SK-N-SH treated with all-trans-retinoic acid at 6 μM for 48 hours (cell line): Measurements from ENCODE around the gene TIMP4.

Experiments
- ARNTL ChIP-seq: fragments of 450-650 bp; formaldehyde crosslinking; IDR thresholded peaks from 2 replicates; pipeline ENCODE4 v1.5.0; 2020; ENCODE audit warnings: low read depth, mild to moderate bottlenecking, moderate library complexity, borderline replicate concordance
- BACH2 ChIP-seq: fragments of 250-450 bp; sonication (Bioruptor Pico); IDR thresholded peaks from 2 replicates; pipeline ENCODE4 v1.9.0; 2021; ENCODE audit warnings: mild to moderate bottlenecking, borderline replicate concordance
- ESRRG ChIP-seq: fragments of 250-450 bp; sonication (Bioruptor Pico); IDR thresholded peaks from 2 replicates; pipeline ENCODE4 v1.6.1; 2021; ENCODE audit warnings: mild to moderate bottlenecking
- OSR1 ChIP-seq: fragments of 250-450 bp; sonication (Bioruptor Pico); IDR thresholded peaks from 2 replicates; pipeline ENCODE4 v1.8.0; 2022; ENCODE audit warnings: moderate library complexity, mild to moderate bottlenecking, inconsistent platforms
- PATZ1 ChIP-seq: fragments of 250-450 bp; sonication (Bioruptor Pico); IDR thresholded peaks from 2 replicates; pipeline ENCODE4 v1.8.0; 2020; ENCODE audit warnings: mild to moderate bottlenecking, moderate library complexity, borderline replicate concordance
- RARB ChIP-seq: fragments of 250-450 bp; sonication (Bioruptor Pico); IDR thresholded peaks from 2 replicates; pipeline ENCODE4 v1.8.0; 2021; ENCODE audit warnings: mild to moderate bottlenecking, moderate library complexity
- TCF4 ChIP-seq: fragments of 250-450 bp; sonication (Bioruptor Pico); IDR thresholded peaks from 2 replicates; pipeline ENCODE4 v1.8.0; 2021; ENCODE audit warnings: mild to moderate bottlenecking, moderate library complexity, borderline replicate concordance
- TSHZ2 ChIP-seq: fragments of 250-450 bp; sonication (Bioruptor Pico); IDR thresholded peaks from 2 replicates; pipeline ENCODE4 v1.5.0; 2020; ENCODE audit warnings: mild to moderate bottlenecking, moderate library complexity
- ZC3H10 ChIP-seq: fragments of 250-450 bp; sonication (Bioruptor Pico); IDR thresholded peaks from 2 replicates; pipeline ENCODE4 v1.5.1; 2021; ENCODE audit warnings: mild to moderate bottlenecking, moderate library complexity
- ZFP3 ChIP-seq: fragments of 250-450 bp; sonication (Bioruptor Pico); IDR thresholded peaks from 2 replicates; pipeline ENCODE4 v1.5.0; 2020; ENCODE audit warnings: mild to moderate bottlenecking, moderate library complexity
- ZNF70 ChIP-seq: fragments of 450-650 bp; formaldehyde crosslinking; IDR thresholded peaks from 2 replicates; pipeline ENCODE4 v1.5.0; 2020; ENCODE audit warnings: mild to moderate bottlenecking, moderate library complexity
- ZNF8 ChIP-seq: fragments of 450-650 bp; formaldehyde crosslinking; IDR thresholded peaks from 2 replicates; pipeline ENCODE4 v1.5.0; 2020; ENCODE audit warnings: mild to moderate bottlenecking, moderate library complexity

GRCh38 chr3:12143949-12144504 is 14.7 kb downstream of the TIMP4 start:
- TF ChIP-seq RARB (CRISPR knock-in tag) (no peak), ZNF8 (CRISPR knock-in tag) (no peak), ESRRG (CRISPR knock-in tag) (no peak), TSHZ2 (no peak), ARNTL (CRISPR knock-in tag) (no peak), PATZ1 (CRISPR knock-in tag) (no peak), ZNF70 (CRISPR knock-in tag) (no peak), ZC3H10 (CRISPR knock-in tag) (no peak), OSR1 (CRISPR knock-in tag) (no peak), BACH2 (CRISPR knock-in tag) (no peak), ZFP3 (no peak), TCF4 (no peak)
